Vagina (tissue), 2 donors: Measurements from ENCODE around the gene UNC80.

Source experiments
- POLR2A ChIP-seq, 2 donors: fragments of 450-650 bp; IDR thresholded peaks; one replicate each; pipeline ENCODE4 v1.6.1; 2017; ENCODE audit warnings: antibody characterized with exemption in 2 of 2, mild to moderate bottlenecking in 2 of 2, moderate library complexity in 2 of 2
- POLR2AphosphoS5 ChIP-seq, 2 donors: sonication (generic); formaldehyde crosslinking; IDR thresholded peaks; one replicate each; pipeline ENCODE4 v1.9.0; 2017; ENCODE audit warnings: antibody characterized with exemption in 2 of 2, mild to moderate bottlenecking in 2 of 2, low read depth in 1 of 2; ENCODE audit not compliant: insufficient read depth in 1 of 2
- TF ChIP-seq, protein P1 (sequence below), 3 experiments: fragments of 450-650 bp in 2 of 3; fragments of 200-600 bp in 1 of 3; sonication (generic) in 1 of 3; IDR thresholded peaks; one replicate each; pipeline ENCODE4 v1.5.1; 2017 to 2019; ENCODE audit warnings: antibody characterized with exemption in 3 of 3, mild to moderate bottlenecking in 2 of 3, moderate library complexity in 2 of 3

DNA sequence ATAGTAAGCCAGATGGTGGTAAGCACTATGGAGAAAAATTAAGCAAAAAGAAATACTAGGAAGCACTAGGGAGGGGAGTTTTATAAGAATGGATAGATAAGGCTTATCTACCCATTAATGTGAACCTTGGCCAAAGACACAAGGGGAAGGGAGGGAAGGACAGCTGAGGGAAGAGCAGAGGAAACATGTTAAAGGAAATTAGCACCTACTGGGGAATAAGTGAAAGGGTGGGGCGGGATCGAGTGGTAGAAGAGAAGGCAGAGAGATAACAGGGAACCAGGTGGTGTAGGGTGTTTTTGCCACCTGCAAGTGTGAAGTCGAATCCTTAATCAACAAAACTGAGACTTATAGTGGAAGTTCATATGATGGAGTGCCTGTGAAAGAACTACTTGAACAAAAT lies 1.7 kb downstream of the UNC80 start:
- TF ChIP-seq, protein P1, sequence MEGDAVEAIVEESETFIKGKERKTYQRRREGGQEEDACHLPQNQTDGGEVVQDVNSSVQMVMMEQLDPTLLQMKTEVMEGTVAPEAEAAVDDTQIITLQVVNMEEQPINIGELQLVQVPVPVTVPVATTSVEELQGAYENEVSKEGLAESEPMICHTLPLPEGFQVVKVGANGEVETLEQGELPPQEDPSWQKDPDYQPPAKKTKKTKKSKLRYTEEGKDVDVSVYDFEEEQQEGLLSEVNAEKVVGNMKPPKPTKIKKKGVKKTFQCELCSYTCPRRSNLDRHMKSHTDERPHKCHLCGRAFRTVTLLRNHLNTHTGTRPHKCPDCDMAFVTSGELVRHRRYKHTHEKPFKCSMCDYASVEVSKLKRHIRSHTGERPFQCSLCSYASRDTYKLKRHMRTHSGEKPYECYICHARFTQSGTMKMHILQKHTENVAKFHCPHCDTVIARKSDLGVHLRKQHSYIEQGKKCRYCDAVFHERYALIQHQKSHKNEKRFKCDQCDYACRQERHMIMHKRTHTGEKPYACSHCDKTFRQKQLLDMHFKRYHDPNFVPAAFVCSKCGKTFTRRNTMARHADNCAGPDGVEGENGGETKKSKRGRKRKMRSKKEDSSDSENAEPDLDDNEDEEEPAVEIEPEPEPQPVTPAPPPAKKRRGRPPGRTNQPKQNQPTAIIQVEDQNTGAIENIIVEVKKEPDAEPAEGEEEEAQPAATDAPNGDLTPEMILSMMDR (IDR thresholded peaks at IDR 0.05), result no peak
- TF ChIP-seq POLR2AphosphoS5 (IDR thresholded peaks at IDR 0.05; ENCODE audit: insufficient read depth in 1 of 2, low read depth in 1 of 2) (no peak), POLR2A (IDR thresholded peaks at IDR 0.05) (no peak)
